GM18951 (cell line): ENCODE data around the gene BEND6.
"Not testable (repeated sequence)": the region's sequence is repeated elsewhere in the genome, so short reads cannot be mapped to it uniquely, and the experiment has no call there.

Experiments
- POLR2A ChIP-seq: IDR thresholded peaks from 4 replicates; pipeline ENCODE4 v1.6.1; 2011; ENCODE audit warnings: mild to moderate bottlenecking; ENCODE audit not compliant: insufficient read length, insufficient read depth; ENCODE audit errors: extremely low read depth
- in situ Hi-C: fragments of 300-500 bp; cut with MboI; formaldehyde crosslinking; loops from one replicate; pipeline ENCODE4 v1.12.0; 2022; ENCODE audit warnings: low sequenced_read_pairs, mixed read lengths, inconsistent platforms; ENCODE audit not compliant: unreplicated experiment

BEND6 gene

GRCh38 chr6:56963793-56964192 is 8.9 kb downstream of the BEND6 start:
- no peak for TF ChIP-seq POLR2A
- in situ Hi-C loops: no loop called here

GRCh38 chr6:56965126-56965525 is 10.2 kb downstream of the BEND6 start:
- in situ Hi-C loops: no loop called here
- no peak for TF ChIP-seq POLR2A

- TF ChIP-seq POLR2A: no peak
- in situ Hi-C loops: no loop called here
Measured at GRCh38 chr6:56970849-56971248, 15.9 kb downstream of the BEND6 start.

GRCh38 chr6:56977192-56977591 is 22.3 kb downstream of the BEND6 start:
- TF ChIP-seq POLR2A: no peak
- in situ Hi-C loops: no loop called here

GRCh38 chr6:56978530-56978929 is 23.6 kb downstream of the BEND6 start:
- in situ Hi-C loops: no loop called here
- TF ChIP-seq POLR2A: no peak

GRCh38 chr6:56984361-56984760 is 29.5 kb downstream of the BEND6 start:
- in situ Hi-C loops: no loop called here
- TF ChIP-seq POLR2A: no peak

- TF ChIP-seq POLR2A: no peak
- in situ Hi-C loops: no loop called here
Measured at GRCh38 chr6:56984884-56985283, 30.0 kb downstream of the BEND6 start.

- in situ Hi-C loops: no loop called here
- no peak for TF ChIP-seq POLR2A
Measured at GRCh38 chr6:56986611-56987010, 31.7 kb downstream of the BEND6 start.

- in situ Hi-C loops: no loop called here
- no peak for TF ChIP-seq POLR2A
Measured at GRCh38 chr6:56988145-56988544, 33.2 kb downstream of the BEND6 start.

GRCh38 chr6:56992036-56992435 is 37.1 kb downstream of the BEND6 start:
- in situ Hi-C loops: no loop called here
- no peak for TF ChIP-seq POLR2A

- no peak for TF ChIP-seq POLR2A
- in situ Hi-C loops: no loop called here
Measured at GRCh38 chr6:56992703-56993102, 37.8 kb downstream of the BEND6 start.

GRCh38 chr6:56995347-56995902 is 40.5 kb downstream of the BEND6 start:
- in situ Hi-C loops: no loop called here
- TF ChIP-seq POLR2A: no peak

GRCh38 chr6:56996401-56996800 is 41.5 kb downstream of the BEND6 start:
- in situ Hi-C loops: no loop called here
- no peak for TF ChIP-seq POLR2A

- no peak for TF ChIP-seq POLR2A
- in situ Hi-C loops: no loop called here
Measured at GRCh38 chr6:56999049-56999448, 44.1 kb downstream of the BEND6 start.

GRCh38 chr6:56999748-57000147 is 44.8 kb downstream of the BEND6 start:
- in situ Hi-C loops: not testable (repeated sequence)
